Uterus (tissue), 2 donors: Measurements from ENCODE around the gene DNMT1.

ENCODE experiments used
- POLR2A ChIP-seq, 2 donors: fragments of 450-650 bp; IDR thresholded peaks; one replicate each; pipeline ENCODE4 v1.6.1; 2016; ENCODE audit warnings: antibody characterized with exemption in 2 of 2, mild to moderate bottlenecking in 1 of 2, moderate library complexity in 1 of 2
- TF ChIP-seq, protein P1 (sequence below), 4 experiments: fragments of 200-600 bp in 2 of 4; fragments of 450-650 bp in 2 of 4; sonication (generic) in 2 of 4; IDR thresholded peaks; one replicate each; pipeline ENCODE4 v1.5.1; 2016 to 2019; ENCODE audit warnings: antibody characterized with exemption in 4 of 4, mild to moderate bottlenecking in 2 of 4, moderate library complexity in 1 of 4

- TF ChIP-seq, protein P1, sequence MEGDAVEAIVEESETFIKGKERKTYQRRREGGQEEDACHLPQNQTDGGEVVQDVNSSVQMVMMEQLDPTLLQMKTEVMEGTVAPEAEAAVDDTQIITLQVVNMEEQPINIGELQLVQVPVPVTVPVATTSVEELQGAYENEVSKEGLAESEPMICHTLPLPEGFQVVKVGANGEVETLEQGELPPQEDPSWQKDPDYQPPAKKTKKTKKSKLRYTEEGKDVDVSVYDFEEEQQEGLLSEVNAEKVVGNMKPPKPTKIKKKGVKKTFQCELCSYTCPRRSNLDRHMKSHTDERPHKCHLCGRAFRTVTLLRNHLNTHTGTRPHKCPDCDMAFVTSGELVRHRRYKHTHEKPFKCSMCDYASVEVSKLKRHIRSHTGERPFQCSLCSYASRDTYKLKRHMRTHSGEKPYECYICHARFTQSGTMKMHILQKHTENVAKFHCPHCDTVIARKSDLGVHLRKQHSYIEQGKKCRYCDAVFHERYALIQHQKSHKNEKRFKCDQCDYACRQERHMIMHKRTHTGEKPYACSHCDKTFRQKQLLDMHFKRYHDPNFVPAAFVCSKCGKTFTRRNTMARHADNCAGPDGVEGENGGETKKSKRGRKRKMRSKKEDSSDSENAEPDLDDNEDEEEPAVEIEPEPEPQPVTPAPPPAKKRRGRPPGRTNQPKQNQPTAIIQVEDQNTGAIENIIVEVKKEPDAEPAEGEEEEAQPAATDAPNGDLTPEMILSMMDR (IDR thresholded peaks at IDR 0.05) = no peak
- no peak for TF ChIP-seq POLR2A (IDR thresholded peaks at IDR 0.05)
Measured at GRCh38 chr19:10187315-10187714, 7.4 kb downstream of the DNMT1 start.
